SK-N-MC (cell line): ENCODE measurements around the gene UBE2V1.

Experiments
- EZH2 ChIP-seq: fragments of 200-600 bp; sonication (generic); IDR thresholded peaks from one replicate; pipeline ENCODE4 v1.6.1; 2017; ENCODE audit warnings: antibody characterized with exemption
- FOXP2 ChIP-seq: optimal IDR thresholded peaks from 2 replicates; pipeline ENCODE3; 2011; ENCODE audit warnings: mild to moderate bottlenecking, moderate library complexity; ENCODE audit not compliant: insufficient read depth; ENCODE audit errors: extremely low read length, control extremely low read depth
- POLR2AphosphoS5 ChIP-seq: IDR thresholded peaks from 2 replicates; pipeline ENCODE4 v1.6.1; 2012; ENCODE audit warnings: mild to moderate bottlenecking, low read depth, low read length, borderline replicate concordance

DNA sequence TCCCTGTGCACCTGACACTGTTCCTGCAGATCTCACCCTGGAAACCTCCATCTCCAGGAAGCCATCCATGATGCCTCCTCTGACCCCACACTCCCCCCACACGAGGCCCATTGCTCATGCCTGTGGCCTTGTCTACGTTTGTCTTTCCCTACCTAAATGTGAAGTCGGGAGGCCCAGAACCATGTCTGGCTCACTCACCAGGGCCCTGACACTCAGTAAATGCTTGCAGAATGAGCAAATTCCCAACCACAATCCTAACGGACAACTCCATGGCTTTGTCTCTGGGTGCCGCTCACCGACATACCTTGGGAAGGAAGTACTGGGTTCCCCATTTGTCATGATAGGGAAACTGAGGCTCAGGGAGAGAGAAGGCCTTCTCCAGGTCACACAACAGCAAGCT, 33.3 kb upstream of the UBE2V1 start:
- no peak for TF ChIP-seq POLR2AphosphoS5
- no peak for TF ChIP-seq EZH2
- TF ChIP-seq FOXP2: no peak
